ENCODE measurements around the gene EML4.

The EML4 gene

DNA sequence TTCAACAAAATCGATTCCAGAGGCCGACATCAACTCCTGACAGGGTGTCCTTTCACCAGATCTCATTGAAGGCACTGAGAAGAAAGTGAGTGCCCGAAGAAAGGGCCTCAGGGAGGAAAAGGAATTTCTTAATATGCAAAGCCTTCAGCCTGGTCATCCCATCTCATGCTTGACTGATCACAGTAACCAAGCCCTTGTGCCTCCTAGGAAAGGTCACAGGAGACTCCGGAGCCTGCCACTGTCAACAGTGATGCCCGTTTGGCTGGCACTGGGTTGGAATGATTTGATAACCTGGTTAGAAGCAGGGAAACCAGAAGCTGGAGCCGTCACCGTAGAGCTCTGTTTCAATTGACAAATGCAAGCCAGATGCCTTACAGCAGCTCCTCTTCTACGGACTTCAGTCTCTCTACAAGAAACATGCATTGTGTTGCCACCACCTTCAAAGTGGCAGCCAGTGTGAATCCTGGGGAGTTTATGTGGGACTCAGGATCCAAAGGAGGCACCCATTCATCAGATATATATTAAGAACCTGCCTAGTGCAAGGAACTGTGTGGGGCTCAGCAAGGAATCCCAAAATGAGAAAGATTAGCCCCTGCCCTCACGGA, 167.3 kb downstream of the EML4 start:
- DNase-seq (ENCODE audit: low spot score) = no peak
- TF ChIP-seq, protein P1, sequence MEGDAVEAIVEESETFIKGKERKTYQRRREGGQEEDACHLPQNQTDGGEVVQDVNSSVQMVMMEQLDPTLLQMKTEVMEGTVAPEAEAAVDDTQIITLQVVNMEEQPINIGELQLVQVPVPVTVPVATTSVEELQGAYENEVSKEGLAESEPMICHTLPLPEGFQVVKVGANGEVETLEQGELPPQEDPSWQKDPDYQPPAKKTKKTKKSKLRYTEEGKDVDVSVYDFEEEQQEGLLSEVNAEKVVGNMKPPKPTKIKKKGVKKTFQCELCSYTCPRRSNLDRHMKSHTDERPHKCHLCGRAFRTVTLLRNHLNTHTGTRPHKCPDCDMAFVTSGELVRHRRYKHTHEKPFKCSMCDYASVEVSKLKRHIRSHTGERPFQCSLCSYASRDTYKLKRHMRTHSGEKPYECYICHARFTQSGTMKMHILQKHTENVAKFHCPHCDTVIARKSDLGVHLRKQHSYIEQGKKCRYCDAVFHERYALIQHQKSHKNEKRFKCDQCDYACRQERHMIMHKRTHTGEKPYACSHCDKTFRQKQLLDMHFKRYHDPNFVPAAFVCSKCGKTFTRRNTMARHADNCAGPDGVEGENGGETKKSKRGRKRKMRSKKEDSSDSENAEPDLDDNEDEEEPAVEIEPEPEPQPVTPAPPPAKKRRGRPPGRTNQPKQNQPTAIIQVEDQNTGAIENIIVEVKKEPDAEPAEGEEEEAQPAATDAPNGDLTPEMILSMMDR (IDR thresholded peaks at IDR 0.05; ENCODE audit: extremely low read depth, missing control alignments) = no peak

DNA sequence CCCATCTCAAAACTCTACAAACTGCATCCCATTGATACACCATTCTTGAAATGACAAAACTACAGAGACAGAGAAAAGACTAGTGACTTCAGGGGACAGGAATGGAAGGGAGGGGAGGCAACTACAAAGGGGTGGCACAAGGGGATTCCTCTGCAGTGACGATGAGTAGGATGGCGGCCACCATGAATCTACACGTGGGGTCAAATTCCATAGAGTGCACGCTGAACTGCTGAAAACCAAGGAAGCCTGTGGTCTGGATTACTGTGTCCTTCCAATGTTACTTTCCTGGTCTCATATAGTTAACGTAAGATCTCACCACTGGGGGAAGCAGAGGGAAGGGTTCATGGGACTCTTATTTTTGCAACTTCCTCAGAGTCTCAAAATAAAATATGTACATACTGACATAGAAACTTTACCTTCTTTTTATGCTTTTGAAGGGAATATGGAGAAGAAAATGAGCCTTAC, 168.2 kb downstream of the EML4 start:
- DNase-seq (ENCODE audit: low spot score) = no peak
- TF ChIP-seq, protein P1 (IDR thresholded peaks at IDR 0.05; ENCODE audit: extremely low read depth, missing control alignments) = no peak

DNA sequence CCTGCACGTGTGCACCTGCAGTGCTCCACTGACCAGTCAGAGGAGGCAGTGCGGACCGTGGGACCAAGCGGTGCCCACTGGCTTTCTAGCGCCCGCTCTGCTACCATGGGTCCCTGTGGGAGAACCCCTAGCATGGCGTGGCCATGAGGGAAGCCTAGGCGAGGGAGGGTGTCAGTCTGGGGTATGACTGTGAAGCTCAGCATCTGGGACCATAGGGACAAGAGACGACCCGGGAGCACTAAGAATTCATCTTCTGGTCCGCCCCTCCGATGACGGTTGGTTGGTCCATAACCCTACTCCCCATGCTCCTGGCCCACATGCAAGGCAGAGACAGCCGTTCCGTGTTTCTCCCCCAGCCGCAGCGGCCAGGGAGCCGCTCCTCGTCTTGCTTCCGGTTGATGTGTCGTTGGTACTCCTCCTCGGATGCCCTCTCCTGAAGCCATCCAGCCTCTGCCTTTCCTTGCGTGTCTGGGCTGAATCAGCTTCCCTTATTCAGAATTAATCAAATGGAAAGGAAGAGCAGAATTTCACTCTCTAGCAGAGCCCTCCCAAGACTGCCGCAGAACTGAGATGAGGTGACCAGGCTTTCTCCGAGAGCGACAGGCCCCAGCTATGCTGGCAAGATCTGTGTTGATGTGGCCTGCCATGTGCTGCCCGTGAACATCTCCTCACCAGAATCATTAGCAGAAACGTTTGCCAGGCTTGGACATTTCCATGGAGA, 168.9 kb downstream of the EML4 start:
- TF ChIP-seq, protein P1 (IDR thresholded peaks at IDR 0.05; ENCODE audit: extremely low read depth, missing control alignments) = no peak
- no peak for DNase-seq (ENCODE audit: low spot score)

DNA sequence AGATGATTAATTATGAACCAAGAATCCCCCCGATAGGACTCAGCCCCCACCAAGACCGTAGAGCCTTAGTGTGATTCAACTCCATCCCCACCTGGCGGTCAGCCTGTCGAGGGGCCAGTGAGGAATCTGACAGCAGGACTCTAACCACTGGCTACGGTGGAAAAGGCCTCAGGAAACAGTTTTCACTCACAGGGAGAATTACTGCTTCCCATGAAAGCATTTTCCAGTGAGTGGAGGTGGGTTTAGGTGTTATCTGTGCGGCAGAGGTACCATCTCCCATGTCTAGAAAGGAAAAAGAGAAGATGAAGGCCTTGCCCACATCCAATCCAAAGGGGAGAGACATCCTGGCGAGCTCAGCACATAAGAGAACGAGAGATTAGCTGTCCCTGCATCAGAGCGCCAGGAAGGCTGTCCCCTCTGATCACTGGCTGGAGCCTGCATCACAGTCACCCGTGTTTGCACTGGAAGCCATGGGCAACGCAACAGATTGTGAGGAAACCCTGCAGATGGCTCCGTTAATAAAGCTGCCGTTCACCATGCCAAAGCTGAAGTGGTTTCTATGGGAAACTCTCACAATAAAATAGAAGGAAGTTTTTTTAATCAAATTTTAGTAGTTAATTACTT, 169.5 kb downstream of the EML4 start:
- TF ChIP-seq, protein P1 (IDR thresholded peaks at IDR 0.05; ENCODE audit: extremely low read depth, missing control alignments) = no peak
- no peak for DNase-seq (ENCODE audit: low spot score)

DNA sequence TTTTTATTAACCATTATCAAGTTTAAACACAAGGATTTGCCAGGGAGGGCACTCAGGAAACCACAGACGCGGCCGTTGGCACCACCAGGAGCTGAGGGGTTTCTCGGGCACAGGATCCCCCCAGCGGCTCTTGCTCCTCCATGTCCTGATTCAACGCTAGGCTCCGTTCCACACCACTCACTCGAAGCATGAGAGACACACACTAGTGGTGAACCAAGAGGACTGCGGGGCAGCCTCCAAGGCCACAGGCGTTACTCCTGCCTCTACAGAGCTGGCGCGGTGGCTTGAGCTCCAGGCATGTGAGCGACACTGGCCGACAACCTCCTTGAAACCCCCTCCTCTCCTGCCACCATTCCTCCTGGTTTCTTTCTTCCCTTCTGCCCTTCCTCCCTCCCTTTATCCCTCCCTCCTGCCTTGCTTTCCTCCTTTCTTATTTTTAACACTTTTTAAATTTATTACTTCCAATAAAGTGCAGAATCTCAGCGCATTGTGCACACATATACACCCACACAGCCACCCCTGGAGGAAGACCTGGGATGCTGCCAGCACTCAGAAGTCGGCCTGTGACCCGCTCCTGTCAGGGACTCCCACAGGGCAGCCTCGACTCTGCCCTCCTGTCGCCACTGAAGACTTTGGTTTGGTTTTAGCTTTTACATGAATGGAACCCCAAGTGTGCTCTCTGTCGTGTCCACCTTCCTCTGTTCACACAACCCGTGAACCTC, 170.2 kb downstream of the EML4 start:
- DNase-seq (ENCODE audit: low spot score) = no peak
- TF ChIP-seq, protein P1 (IDR thresholded peaks at IDR 0.05; ENCODE audit: extremely low read depth, missing control alignments) = no peak

DNA sequence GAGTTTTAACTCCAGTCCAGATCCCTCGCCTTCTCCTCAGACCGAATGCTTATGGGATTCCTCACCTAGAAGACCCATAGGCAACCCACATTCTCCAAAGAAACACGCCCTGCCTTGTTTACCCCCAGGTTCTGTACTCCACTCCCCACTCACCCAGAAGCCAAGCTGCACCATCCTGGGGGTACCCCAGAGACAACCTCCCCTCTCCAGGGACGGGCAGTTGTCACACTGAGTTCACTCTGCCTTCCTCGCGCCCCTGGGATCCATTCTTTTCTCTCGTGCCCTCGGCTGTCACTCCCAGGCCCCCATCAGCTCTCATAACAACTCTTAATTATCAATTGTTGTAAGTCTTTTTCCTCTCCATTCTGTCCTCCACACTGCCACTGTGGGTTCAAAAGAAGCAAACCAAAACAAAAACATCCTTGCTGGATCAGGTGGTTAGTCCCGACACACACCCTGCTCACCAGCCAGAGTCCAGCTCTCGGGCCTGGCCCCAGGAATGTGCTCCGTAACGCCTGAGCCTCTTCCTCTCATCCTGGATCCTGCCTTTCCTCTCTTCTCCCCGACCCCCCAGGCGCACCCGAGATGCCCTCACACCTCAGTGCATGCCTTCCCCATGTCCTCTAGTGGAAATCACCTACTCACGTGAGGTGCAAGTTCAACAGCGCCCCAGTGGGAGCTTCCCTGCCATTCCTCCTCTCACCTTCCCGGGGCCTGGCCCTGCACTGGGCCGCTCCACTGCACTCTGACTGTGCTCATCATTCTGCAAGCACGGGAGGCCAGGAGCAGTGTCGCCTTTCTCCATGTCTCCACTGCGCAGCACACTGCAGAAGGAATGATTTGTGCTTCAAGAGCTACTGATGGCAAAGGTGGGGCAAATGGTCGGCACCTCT, 171.1 kb downstream of the EML4 start:
- DNase-seq (ENCODE audit: low spot score) = no peak
- TF ChIP-seq, protein P1 (IDR thresholded peaks at IDR 0.05; ENCODE audit: extremely low read depth, missing control alignments) = no peak

All from GM20000 (cell line).